PC-9 (cell line): Measurements from ENCODE around the gene PELI1. TPM values are rescaled to one million over a fixed set of nuclear protein-coding genes. Genes with fewer than 3 reads are reported as not detected.

ENCODE experiments used
- BruUV-seq: library from RNA; stranded (reverse); fragments of 400-500 nt; replicated peaks from 2 replicates; lab custom pipeline; 2021; lab: Mats Ljungman, UMichigan
- CTCF ChIA-PET: fragments of 300-600 bp; sonication (Branson Sonifier 250); formaldehyde crosslinking; loops from one replicate; lab custom pipeline; 2022; ENCODE audit warnings: antibody characterized with exemption; lab: Charles Lee
- POLR2A ChIA-PET: fragments of 300-600 bp; sonication (Branson Sonifier 250); formaldehyde crosslinking; loops from one replicate; lab custom pipeline; 2022; ENCODE audit warnings: antibody characterized with exemption; ENCODE audit not compliant: unreplicated experiment; lab: Charles Lee
- DNase-seq, 2 experiments: peaks; one replicate each; pipeline versions ENCODE4 v3.0.0 to v3.0.0-alpha.2; 2015 to 2022; ENCODE audit warnings: mixed read lengths in 1 of 2
- H2AFZ ChIP-seq: fragments of 200-600 bp; sonication (generic); 2 replicates; pipeline ENCODE4 v1.8.1; 2017; ENCODE audit warnings: antibody characterized with exemption
- H3F3A ChIP-seq: fragments of 200-600 bp; sonication (generic); 2 replicates; pipeline ENCODE4 v1.8.1; 2017; ENCODE audit warnings: antibody characterized with exemption, mild to moderate bottlenecking, low read depth; ENCODE audit not compliant: insufficient read depth
- H3K27ac ChIP-seq: fragments of 200-600 bp; sonication (generic); 2 replicates; pipeline ENCODE4 v1.6.1; 2016; ENCODE audit warnings: mixed run types
- H3K27me3 ChIP-seq: fragments of 200-600 bp; sonication (generic); 2 replicates; pipeline ENCODE4 v1.6.1; 2016; ENCODE audit warnings: low read depth, mixed run types; ENCODE audit not compliant: insufficient read depth
- H3K36me3 ChIP-seq: fragments of 200-600 bp; sonication (generic); 2 replicates; pipeline ENCODE4 v1.6.1; 2016; ENCODE audit warnings: low read depth, mixed run types
- H3K4me1 ChIP-seq: fragments of 200-600 bp; sonication (generic); replicated peaks from 2 replicates; pipeline ENCODE4 v1.6.1; 2016; ENCODE audit warnings: mixed run types; ENCODE audit not compliant: insufficient read depth
- H3K4me2 ChIP-seq: fragments of 200-600 bp; sonication (generic); 2 replicates; pipeline ENCODE4 v1.6.1; 2017; ENCODE audit warnings: mixed run types
- H3K4me3 ChIP-seq: fragments of 200-600 bp; sonication (generic); 2 replicates; pipeline ENCODE4 v1.6.1; 2016; ENCODE audit warnings: mixed run types
- H3K79me2 ChIP-seq: fragments of 200-600 bp; sonication (generic); 2 replicates; pipeline ENCODE4 v1.6.1; 2017; ENCODE audit warnings: low read depth, mixed run types
- H3K9me2 ChIP-seq: fragments of 200-600 bp; sonication (generic); 2 replicates; pipeline ENCODE4 v1.8.1; 2017; ENCODE audit warnings: mild to moderate bottlenecking; ENCODE audit not compliant: insufficient read depth
- H3K9me3 ChIP-seq: fragments of 200-600 bp; sonication (generic); 2 replicates; pipeline ENCODE4 v1.8.1; 2016; ENCODE audit warnings: low read depth; ENCODE audit not compliant: insufficient read depth
- H4K20me1 ChIP-seq: fragments of 200-600 bp; sonication (generic); 2 replicates; pipeline ENCODE4 v1.8.1; 2017; ENCODE audit not compliant: insufficient read depth
- CTCF ChIP-seq: fragments of 200-600 bp; sonication (generic); conservative IDR thresholded peaks from 2 replicates; pipeline ENCODE4 v1.6.1; 2017; ENCODE audit warnings: mixed run types, antibody characterized with exemption, mild to moderate bottlenecking, moderate library complexity
- EZH2 ChIP-seq: fragments of 200-600 bp; sonication (generic); IDR thresholded peaks from 2 replicates; pipeline ENCODE4 v1.8.0; 2017; ENCODE audit warnings: antibody characterized with exemption, low read depth
- intact Hi-C: fragments of 100-400 bp; cut with micrococcal nuclease; formaldehyde crosslinking; loops from one replicate; pipeline ENCODE4 v1.10.0; 2022; ENCODE audit not compliant: unreplicated experiment
- total RNA-seq: library from RNA; stranded (reverse); gene quantifications from 2 replicates; pipeline ENCODE4 v1.2.3, GENCODE V29; 2021

Gene PELI1
- total RNA-seq, 1 experiment from 2014 or later, result 32.6 TPM

- TF ChIP-seq EZH2 (no peak), CTCF (no peak)
- no TSS peak for BruUV-seq
- Histone ChIP-seq H3K27me3 (no peaks in the 10 kb centered on the region), H3K9me3 (no peaks in the 10 kb centered on the region), H4K20me1 (no peaks in the 10 kb centered on the region), H3K4me3 (no peak overlapping the region), H3K79me2 (0 out of 2 replicates have a peak, but pooled peaks cover 8% of the 10 kb centered on the region), H3K27ac (no peak overlapping the region), H3K9me2 (no peaks in the 10 kb centered on the region), H3K36me3 (no peaks in the 10 kb centered on the region), H3F3A (no peaks in the 10 kb centered on the region), H3K4me2 (no peak overlapping the region), H3K4me1 (no peaks in the 10 kb centered on the region), H2AFZ (no peak overlapping the region)
- intact Hi-C loops, result no loop called here
- ChIA-PET CTCF (no interaction called here), POLR2A (no interaction called here)
- DNase-seq, result no peak
Observed at GRCh38 chr2:64124571-64124970, 19.6 kb downstream of the PELI1 start.

- intact Hi-C loops, result no loop called here
Observed at GRCh38 chr2:64124168-64124567, 20.1 kb downstream of the PELI1 start.

GRCh38 chr2:64123740-64124139 is 20.5 kb downstream of the PELI1 start:
- Histone ChIP-seq H2AFZ (no peak overlapping the region), H3K79me2 (0 out of 2 replicates have a peak, but pooled peaks cover 7% of the 10 kb centered on the region), H3K36me3 (no peaks in the 10 kb centered on the region), H3K4me2 (no peak overlapping the region), H3K27ac (no peak overlapping the region), H4K20me1 (no peaks in the 10 kb centered on the region), H3K27me3 (no peaks in the 10 kb centered on the region), H3F3A (no peaks in the 10 kb centered on the region), H3K4me1 (no peaks in the 10 kb centered on the region), H3K9me2 (no peaks in the 10 kb centered on the region), H3K4me3 (no peak overlapping the region), H3K9me3 (no peaks in the 10 kb centered on the region)
- CTCF ChIA-PET, result no interaction called here
- intact Hi-C loops, result no loop called here
- no peak for DNase-seq
- no TSS peak for BruUV-seq
- POLR2A ChIA-PET, result no interaction called here
- TF ChIP-seq EZH2 (no peak), CTCF (no peak)

More at GRCh38 chr2:64124168-64124567, 20.1 kb downstream of the PELI1 start:
- BruUV-seq, result no TSS peak
- no peak for TF ChIP-seq CTCF
- no peak for TF ChIP-seq EZH2
- H3K27me3 ChIP-seq, result no peaks in the 10 kb centered on the region
- H4K20me1 ChIP-seq, result no peaks in the 10 kb centered on the region
- 0 out of 2 replicates have a peak, but pooled peaks cover 7% of the 10 kb centered on the region for H3K79me2 ChIP-seq
- H3K36me3 ChIP-seq, result no peaks in the 10 kb centered on the region
- ChIA-PET POLR2A (no interaction called here), CTCF (no interaction called here)
- no peaks in the 10 kb centered on the region for H3F3A ChIP-seq
- no peak for DNase-seq
- no peak overlapping the region for H3K4me2 ChIP-seq
- H2AFZ ChIP-seq, result no peak overlapping the region
- H3K27ac ChIP-seq, result no peak overlapping the region
- no peaks in the 10 kb centered on the region for H3K9me3 ChIP-seq
- no peak overlapping the region for H3K4me3 ChIP-seq
- H3K4me1 ChIP-seq, result no peaks in the 10 kb centered on the region
- no peaks in the 10 kb centered on the region for H3K9me2 ChIP-seq
